Measurements from ENCODE around the gene FAM117A. TPM values are rescaled to one million over a fixed set of nuclear protein-coding genes. Genes with fewer than 3 reads are reported as not detected.

Gene FAM117A
- total and polyA plus RNA-seq, 4 experiments from 2014 or later, result 61.2 to 102 (median 84.2) TPM

- no peak for DNase-seq
- ChIA-PET CTCF (ENCODE audit: partially characterized antibody) (interaction anchor here (1.3 to 3.3 kb wide), 5 partner anchors 10 to 133 kb away, joined by 3 to 23 read pairs (median 7); partner anchors contain the start of gene NXPH3), POLR2A (ENCODE audit: partially characterized antibody) (interaction anchor here (0.5 to 3.6 kb wide), 9 partner anchors 10 to 119 kb away, joined by 3 to 29 read pairs (median 4); partner anchors contain the start of genes SLC35B1 and SPOP)
- Mint-ChIP-seq H3K4me1 (peaks cover 26 to 55% (median 29%) of the 10 kb centered on the region in 4 donors), H3K36me3 (no peaks in the 10 kb centered on the region), H3K27me3 (no peaks in the 10 kb centered on the region), H3K9me3 (no peaks in the 10 kb centered on the region), H3K27ac (peak overlapping the region in 6 of 7 donors; percentile 51 to 94 (median 89)), H3K4me3 (peak overlapping the region; percentile 56 to 93 (median 84))
- no peaks in the 10 kb centered on the region for H3K27me3 ChIP-seq (ENCODE audit: insufficient read depth, low read length)
- H3K36me3 ChIP-seq (ENCODE audit: insufficient read depth, low read length), result no peaks in the 10 kb centered on the region
- no peaks in the 10 kb centered on the region for H3K9me3 ChIP-seq (ENCODE audit: control insufficient read depth in 1 of 2, low read length in 2 of 2)
- no peak overlapping the region for H3K4me3 ChIP-seq (ENCODE audit: low read length in 2 of 2)
- intact Hi-C loops (cut with micrococcal nuclease), result loop anchor here (1.0 kb wide), 1 partner anchor 11 kb away; the partner anchor contains the start of gene SPOP
- H3K4me1 ChIP-seq (ENCODE audit: insufficient read depth, low read length), result peaks cover 30% of the 10 kb centered on the region
- H3K27ac ChIP-seq (ENCODE audit: low read depth, low read length), result no peak overlapping the region
These were observed 75.1 kb downstream of the FAM117A start for GRCh38 chr17:49688848-49689247.

DNA sequence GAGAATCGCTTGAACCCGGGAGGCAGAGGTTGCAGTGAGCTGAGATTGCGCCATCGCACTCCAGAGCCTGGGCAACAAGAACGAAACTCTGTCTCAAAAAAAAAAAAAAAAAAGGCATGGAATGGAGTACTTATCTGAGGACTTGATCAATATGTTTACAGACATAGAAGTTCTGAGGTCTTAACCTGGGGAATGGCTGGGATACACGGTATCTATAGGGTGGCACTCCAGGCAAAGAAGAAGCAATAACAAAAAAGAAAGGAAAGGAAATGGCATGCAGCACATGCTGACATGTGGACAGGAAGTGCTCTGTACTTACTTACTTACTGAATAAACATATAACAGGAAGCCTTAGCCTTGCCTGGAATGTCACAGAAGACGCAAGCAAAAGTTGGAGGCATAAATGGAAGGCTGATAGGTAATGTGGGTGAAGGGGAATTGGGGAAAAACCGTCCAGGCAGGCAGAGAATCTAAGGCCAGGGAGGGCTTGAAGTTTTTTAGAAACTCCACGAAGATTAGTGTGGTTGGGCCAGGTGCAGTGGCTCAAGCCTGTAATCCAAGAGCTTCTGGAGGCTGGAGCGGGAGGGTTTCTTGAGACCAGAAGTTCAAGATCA, 75.9 kb downstream of the FAM117A start:
- Histone ChIP-seq H3K36me3 (ENCODE audit: insufficient read depth, low read length) (no peaks in the 10 kb centered on the region), H3K27ac (ENCODE audit: low read depth, low read length) (peak overlapping the region; percentile 64), H3K27me3 (ENCODE audit: insufficient read depth, low read length) (no peaks in the 10 kb centered on the region), H3K4me3 (ENCODE audit: low read length in 2 of 2) (no peak overlapping the region), H3K4me1 (ENCODE audit: insufficient read depth, low read length) (peaks cover 30% of the 10 kb centered on the region), H3K9me3 (ENCODE audit: control insufficient read depth in 1 of 2, low read length in 2 of 2) (no peaks in the 10 kb centered on the region)
- H3K4me3 Mint-ChIP-seq, result peak overlapping the region; percentile 82 to 94 (median 90)
- POLR2A ChIA-PET (ENCODE audit: partially characterized antibody), result interaction anchor here (0.5 to 3.6 kb wide), 11 partner anchors 9 to 803 kb away, joined by 3 to 29 read pairs (median 3); partner anchors contain the start of genes FAM117A, SLC35B1 and SPOP
- CTCF ChIA-PET (ENCODE audit: partially characterized antibody), result interaction anchor here (0.7 to 4.7 kb wide), 9 partner anchors 8 to 253 kb away, joined by 3 to 23 read pairs (median 5); partner anchors contain the start of genes NXPH3 and SLC35B1
- H3K27ac Mint-ChIP-seq, result peak overlapping the region; percentile 7 to 99 (median 96)
- no peaks in the 10 kb centered on the region for H3K36me3 Mint-ChIP-seq
- no peaks in the 10 kb centered on the region for H3K27me3 Mint-ChIP-seq
- intact Hi-C loops (cut with micrococcal nuclease), result loop anchor here (1.0 kb wide), 1 partner anchor 10 kb away; the partner anchor contains the start of gene SPOP
- H3K4me1 Mint-ChIP-seq, result peaks cover 26 to 55% (median 29%) of the 10 kb centered on the region in 4 donors
- no peaks in the 10 kb centered on the region for H3K9me3 Mint-ChIP-seq
- DNase-seq, result peak in 4 of 5 donors; percentile 29 to 54 (median 42)

DNA sequence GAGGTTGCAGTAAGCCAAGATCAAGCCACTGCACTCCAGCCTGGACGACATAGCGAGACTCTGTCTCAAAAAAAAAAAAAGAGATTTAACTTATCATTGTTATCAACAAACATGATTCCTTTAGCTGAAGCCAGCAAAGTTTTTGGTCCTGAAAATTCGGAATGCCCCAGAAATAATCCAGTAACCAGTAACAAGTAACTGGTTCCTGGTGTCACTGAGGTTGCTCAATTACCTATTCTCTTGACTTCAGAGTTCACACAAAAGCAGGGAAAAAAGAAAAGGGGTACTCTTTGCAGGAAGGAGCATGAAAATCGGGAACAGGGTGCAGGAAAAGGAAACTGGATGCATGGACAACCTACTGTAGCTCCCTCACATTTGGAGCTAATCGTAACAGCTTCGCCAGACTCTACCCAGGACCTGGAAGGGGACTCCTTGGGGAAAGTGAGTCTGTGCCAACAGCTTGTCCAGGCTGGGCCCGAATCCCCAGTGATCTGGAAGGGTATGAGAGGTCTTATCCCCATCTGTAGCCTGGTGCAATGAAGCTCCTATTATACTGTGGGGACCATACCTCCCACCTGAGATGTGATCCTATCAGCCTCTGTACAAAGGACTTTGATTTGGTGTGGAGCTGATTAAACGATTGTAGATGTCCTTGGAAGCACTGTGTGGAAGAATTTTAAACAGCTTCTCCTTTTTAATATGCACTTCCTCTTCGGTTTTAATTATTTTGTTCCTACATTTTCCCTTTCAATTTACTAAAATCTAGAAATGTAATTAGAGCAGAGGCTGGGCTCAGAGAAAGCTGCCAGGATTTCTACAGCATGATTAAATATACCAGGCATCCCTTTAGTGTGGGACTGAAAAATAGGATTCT, 82.6 kb downstream of the FAM117A start:
- H3K27ac Mint-ChIP-seq, result no peak overlapping the region
- intact Hi-C loops (cut with micrococcal nuclease), result no loop called here
- ChIA-PET CTCF (ENCODE audit: partially characterized antibody) (interaction anchor here (0.9 to 2.2 kb wide), 2 partner anchors 13 to 111 kb away, joined by 3 to 5 read pairs; no protein-coding TSS in a partner anchor), POLR2A (ENCODE audit: partially characterized antibody) (no interaction called here)
- H3K36me3 Mint-ChIP-seq, result peaks cover 0 to 11% of the 10 kb centered on the region in 2 donors
- peaks cover 0 to 1% of the 10 kb centered on the region in 2 donors for H3K27me3 Mint-ChIP-seq
- Histone ChIP-seq H3K36me3 (ENCODE audit: insufficient read depth, low read length) (no peaks in the 10 kb centered on the region), H3K4me3 (ENCODE audit: low read length in 2 of 2) (no peak overlapping the region), H3K4me1 (ENCODE audit: insufficient read depth, low read length) (peaks cover 15% of the 10 kb centered on the region), H3K9me3 (ENCODE audit: control insufficient read depth in 1 of 2, low read length in 2 of 2) (no peaks in the 10 kb centered on the region), H3K27ac (ENCODE audit: low read depth, low read length) (no peak overlapping the region), H3K27me3 (ENCODE audit: insufficient read depth, low read length) (no peaks in the 10 kb centered on the region)
- peaks cover 12 to 22% (median 15%) of the 10 kb centered on the region in 4 donors for H3K4me1 Mint-ChIP-seq
- H3K4me3 Mint-ChIP-seq, result no peak overlapping the region
- DNase-seq, result no peak
- H3K9me3 Mint-ChIP-seq, result peaks cover 0 to 9% (median 0%) of the 10 kb centered on the region in 8 donors

DNA sequence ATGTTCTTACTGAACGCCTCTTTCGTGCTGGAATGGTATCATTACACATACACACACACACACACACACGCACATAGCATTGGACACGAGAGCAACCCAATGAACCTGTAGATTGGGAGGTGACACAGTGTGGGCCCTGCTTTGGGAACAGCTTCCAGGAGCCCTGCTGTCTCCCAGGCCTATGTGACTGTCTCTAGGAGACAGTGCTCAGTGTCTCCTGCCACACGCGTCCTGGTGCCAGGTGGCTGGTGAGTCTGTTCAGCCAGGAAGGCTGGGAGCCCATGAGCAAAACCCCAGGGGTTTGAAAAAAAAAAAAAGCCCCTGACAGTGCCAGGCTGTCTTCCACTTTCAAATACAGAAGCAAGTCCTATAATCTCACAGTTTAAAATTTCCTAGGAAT, 83.6 kb downstream of the FAM117A start:
- peaks cover 20 to 32% (median 24%) of the 10 kb centered on the region in 4 donors for H3K4me1 Mint-ChIP-seq
- ChIA-PET CTCF (ENCODE audit: partially characterized antibody) (interaction anchor here (1.4 to 2.2 kb wide), 2 partner anchors 110 to 113 kb away, joined by 3 to 5 read pairs; no protein-coding TSS in a partner anchor), POLR2A (ENCODE audit: partially characterized antibody) (interaction anchor here (1.5 kb wide), 1 partner anchor 16 kb away, joined by 3 read pairs; no protein-coding TSS in a partner anchor)
- no peak overlapping the region for H3K27ac ChIP-seq (ENCODE audit: low read depth, low read length)
- H3K27ac Mint-ChIP-seq, result no peak overlapping the region
- no peak for DNase-seq
- H3K9me3 Mint-ChIP-seq, result peaks cover 0 to 9% (median 0%) of the 10 kb centered on the region in 8 donors
- H3K36me3 ChIP-seq (ENCODE audit: insufficient read depth, low read length), result no peaks in the 10 kb centered on the region
- H3K4me3 Mint-ChIP-seq, result no peak overlapping the region
- H3K4me1 ChIP-seq (ENCODE audit: insufficient read depth, low read length), result peaks cover 25% of the 10 kb centered on the region
- no peaks in the 10 kb centered on the region for H3K27me3 ChIP-seq (ENCODE audit: insufficient read depth, low read length)
- no peak overlapping the region for H3K4me3 ChIP-seq (ENCODE audit: low read length in 2 of 2)
- H3K27me3 Mint-ChIP-seq, result peaks cover 0 to 1% of the 10 kb centered on the region in 2 donors
- intact Hi-C loops (cut with micrococcal nuclease), result no loop called here
- peaks cover under 1 to 16% of the 10 kb centered on the region in 2 donors for H3K36me3 Mint-ChIP-seq
- no peaks in the 10 kb centered on the region for H3K9me3 ChIP-seq (ENCODE audit: control insufficient read depth in 1 of 2, low read length in 2 of 2)

- H3K36me3 Mint-ChIP-seq, result peaks cover 16 to 29% of the 10 kb centered on the region in 2 donors
- Histone ChIP-seq H3K27me3 (ENCODE audit: insufficient read depth, low read length) (no peaks in the 10 kb centered on the region), H3K36me3 (ENCODE audit: insufficient read depth, low read length) (no peaks in the 10 kb centered on the region), H3K4me3 (ENCODE audit: low read length in 2 of 2) (peak within 1 kb of the TSS; percentile 95 to 100), H3K9me3 (ENCODE audit: control insufficient read depth in 1 of 2, low read length in 2 of 2) (no peaks in the 10 kb centered on the region), H3K27ac (ENCODE audit: low read depth, low read length) (peak within 1 kb of the TSS; percentile 94), H3K4me1 (ENCODE audit: insufficient read depth, low read length) (peaks cover 42% of the 10 kb centered on the region)
- intact Hi-C loops (cut with micrococcal nuclease), result loop anchor here (1.0 to 5.0 kb wide), 8 partner anchors 10 to 416 kb away; partner anchors contain the start of gene ZNF652
- H3K9me3 Mint-ChIP-seq, result peaks cover 0 to 10% (median 0%) of the 10 kb centered on the region in 8 donors
- H3K27me3 Mint-ChIP-seq, result peaks cover 0 to 1% of the 10 kb centered on the region in 2 donors
- peak within 1 kb of the TSS; percentile 93 to 99 (median 98) for H3K27ac Mint-ChIP-seq
- peaks cover 35 to 52% (median 42%) of the 10 kb centered on the region in 4 donors for H3K4me1 Mint-ChIP-seq
- DNase-seq, result peak; percentile 99 to 100 (median 100)
- H3K4me3 Mint-ChIP-seq, result peak within 1 kb of the TSS; percentile 91 to 99 (median 94)
- CTCF ChIA-PET (ENCODE audit: partially characterized antibody), result interaction anchor here (0.9 to 1.3 kb wide), 3 partner anchors 9 to 29 kb away, joined by 4 to 5 read pairs (median 4); partner anchors contain the start of gene SLC35B1
- POLR2A ChIA-PET (ENCODE audit: partially characterized antibody), result interaction anchor here (0.6 to 3.2 kb wide), 21 partner anchors 9 to 473 kb away, joined by 3 to 29 read pairs (median 4); partner anchors contain the start of genes FAM117A, KAT7, PHB1 and SLC35B1
These were observed 85.7 kb downstream of the FAM117A start, which contains the start of gene SPOP for GRCh38 chr17:49677933-49678847. TSS of gene SPOP (minus strand) at chr17:49678097. CDS start at chr17:49622810, 55,287 bp downstream.
